T47D (cell line): ENCODE data around the gene BRINP1.

Source experiments
- DNase-seq, 2 experiments: peaks; one replicate each; pipeline versions ENCODE4 v3.0.0 to v3.0.0-alpha.2; 2011 to 2012; ENCODE audit warnings: low read depth in 1 of 2, low spot score in 1 of 2
- JUND ChIP-seq: IDR thresholded peaks from 2 replicates; pipeline ENCODE4 v1.6.1; 2012; ENCODE audit warnings: low read depth
- in situ Hi-C: cut with HindIII; loops from 2 replicates; pipeline ENCODE4 v1.10.0; 2016; ENCODE audit warnings: low sequenced_read_pairs, low pct_unique_long_range_greater_than_20kb

BRINP1 gene

DNA sequence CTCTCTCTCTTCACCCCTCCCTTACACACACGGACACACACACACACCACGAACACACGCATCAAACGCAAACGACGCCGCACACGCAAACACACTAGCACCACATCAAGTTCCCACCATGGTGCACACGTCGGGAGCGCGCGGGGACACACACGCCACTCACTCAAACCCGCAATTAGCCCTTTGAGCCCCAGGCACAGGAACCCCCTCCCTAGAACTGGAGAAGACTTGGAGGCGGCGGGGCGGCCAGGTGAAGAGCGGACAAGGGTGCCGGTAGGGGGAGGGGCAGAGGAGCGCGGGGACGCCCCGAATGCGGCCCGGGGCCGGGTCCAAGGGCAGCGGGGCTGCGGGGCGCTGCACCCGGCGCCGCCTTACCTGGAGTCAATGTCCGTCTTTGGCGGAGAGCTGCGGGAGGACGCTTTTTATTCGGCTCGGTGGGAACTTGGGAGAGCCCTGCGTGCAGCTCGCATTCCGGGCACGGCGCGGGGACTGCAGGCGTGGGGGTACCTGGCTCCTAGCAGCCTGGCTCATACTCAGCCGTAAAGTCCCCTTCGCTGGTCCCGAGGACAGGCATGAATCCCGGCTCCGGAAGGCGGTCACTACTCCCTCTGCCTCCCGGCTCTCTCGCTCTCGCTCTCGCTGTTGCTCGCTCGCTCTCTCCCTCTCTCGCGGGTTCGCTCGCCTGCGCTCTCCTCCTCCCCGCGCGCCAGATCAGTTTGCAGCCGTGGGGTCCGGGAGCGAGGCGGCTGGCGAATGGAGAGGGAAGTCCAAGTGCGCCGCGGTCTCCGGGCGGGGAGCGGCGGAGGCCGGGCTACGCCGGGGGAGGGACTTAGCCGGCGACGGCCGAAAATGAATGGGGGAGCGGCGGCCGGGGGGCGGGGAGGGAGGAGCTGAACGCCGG, at the start of gene BRINP1:
Gene BRINP1 (minus strand): TSS at position 755 of the 901 bp plus-strand sequence. CDS start 56,080 bp downstream, outside the sequence.
- TF ChIP-seq JUND = no peak
- DNase-seq = peak in 1 of 2 experiments; percentile 52
- in situ Hi-C loops = no loop called here

DNA sequence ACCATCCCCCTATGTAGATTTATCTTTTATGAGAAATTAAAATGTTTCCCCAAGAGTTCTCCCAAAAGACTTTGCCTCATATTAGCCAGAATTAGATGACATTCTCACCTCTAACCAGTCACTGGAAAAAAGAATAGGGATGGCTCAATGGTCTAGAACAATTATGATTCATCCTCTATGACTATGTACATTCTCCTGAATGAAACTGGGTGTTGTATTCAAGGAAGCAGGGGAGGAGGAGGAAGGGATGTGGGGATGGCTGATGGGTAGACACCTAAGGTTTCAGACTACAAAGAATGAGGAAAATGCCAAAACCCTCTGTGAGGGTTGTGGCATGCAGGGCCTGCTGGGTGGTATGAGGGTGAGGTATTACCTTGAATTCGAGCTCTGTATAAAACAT, 49.5 kb upstream of the BRINP1 start:
- in situ Hi-C loops = no loop called here
- no peak for DNase-seq

GRCh38 chr9:119416793-119417192, 47.6 kb upstream of the BRINP1 start:
- no peak for DNase-seq
- in situ Hi-C loops = no loop called here
- TF ChIP-seq JUND = no peak

More for the DNA sequence above, 49.5 kb upstream of the BRINP1 start:
- TF ChIP-seq JUND = no peak

GRCh38 chr9:119412399-119412798, 43.2 kb upstream of the BRINP1 start:
- peak; percentile 22 to 90 for DNase-seq
- in situ Hi-C loops = no loop called here
- no peak for TF ChIP-seq JUND

DNA sequence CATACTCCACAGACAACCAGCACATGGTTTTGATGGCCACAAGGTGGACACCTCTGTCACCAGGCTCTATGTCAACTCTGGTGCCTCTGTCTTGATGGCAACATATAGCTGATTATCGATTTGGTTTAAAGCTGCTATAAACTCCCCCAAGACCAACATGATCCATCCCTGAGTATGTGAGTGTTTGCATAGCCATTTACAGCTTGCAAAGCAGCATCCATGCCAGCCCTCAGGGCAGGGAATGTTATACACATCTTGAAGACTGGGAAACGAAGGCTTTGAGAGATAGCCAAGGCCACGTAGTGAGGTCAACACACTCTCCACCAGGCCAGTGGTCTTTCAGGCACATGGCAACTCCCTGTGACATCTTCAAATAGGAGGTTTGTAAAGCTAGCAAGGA, 40.3 kb upstream of the BRINP1 start:
- TF ChIP-seq JUND = no peak

GRCh38 chr9:119400606-119401005, 31.4 kb upstream of the BRINP1 start:
- DNase-seq = no peak
- no peak for TF ChIP-seq JUND
- in situ Hi-C loops = no loop called here

More for the DNA sequence above, 40.3 kb upstream of the BRINP1 start:
- DNase-seq = peak in 1 of 2 experiments; percentile 28
- in situ Hi-C loops = no loop called here

DNA sequence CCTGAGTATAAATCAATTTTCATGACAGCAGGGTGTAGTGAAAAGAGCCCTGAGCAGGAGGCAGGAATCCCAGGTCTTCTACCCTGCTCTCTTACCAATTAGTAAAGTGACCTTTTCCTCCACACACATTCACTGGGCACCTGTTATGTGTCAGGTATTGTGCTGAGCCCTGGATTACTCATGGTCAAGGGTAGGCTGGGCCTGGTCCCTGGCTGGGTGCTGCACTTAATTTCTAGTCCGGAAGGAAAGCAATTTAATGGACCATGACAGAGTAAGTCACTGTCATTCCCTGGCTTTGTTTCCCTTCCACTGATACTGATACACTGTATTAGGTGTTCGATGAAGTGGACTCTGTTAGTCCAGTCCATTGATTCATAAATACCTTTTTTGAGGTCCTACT, 29.1 kb upstream of the BRINP1 start:
- in situ Hi-C loops = no loop called here
- no peak for DNase-seq
- TF ChIP-seq JUND = no peak

DNA sequence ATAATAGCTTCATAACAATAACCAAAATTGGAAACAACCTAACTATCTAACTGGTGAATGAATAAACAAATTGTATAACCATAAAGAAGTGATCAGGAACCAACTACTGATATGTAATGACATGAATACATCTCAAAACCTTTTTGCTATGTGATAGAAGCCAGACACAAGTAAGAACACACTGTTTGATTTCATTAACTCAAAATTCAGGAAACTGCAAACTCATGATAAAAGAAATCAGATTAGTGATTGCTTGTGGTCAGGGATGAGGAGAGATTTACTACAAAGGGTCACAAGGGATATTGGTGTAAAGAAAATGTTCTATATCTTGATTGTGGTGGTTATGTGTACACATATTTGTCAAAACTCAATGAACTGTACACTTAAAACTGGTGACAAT, 22.6 kb upstream of the BRINP1 start:
- in situ Hi-C loops = no loop called here
- DNase-seq = no peak

DNA sequence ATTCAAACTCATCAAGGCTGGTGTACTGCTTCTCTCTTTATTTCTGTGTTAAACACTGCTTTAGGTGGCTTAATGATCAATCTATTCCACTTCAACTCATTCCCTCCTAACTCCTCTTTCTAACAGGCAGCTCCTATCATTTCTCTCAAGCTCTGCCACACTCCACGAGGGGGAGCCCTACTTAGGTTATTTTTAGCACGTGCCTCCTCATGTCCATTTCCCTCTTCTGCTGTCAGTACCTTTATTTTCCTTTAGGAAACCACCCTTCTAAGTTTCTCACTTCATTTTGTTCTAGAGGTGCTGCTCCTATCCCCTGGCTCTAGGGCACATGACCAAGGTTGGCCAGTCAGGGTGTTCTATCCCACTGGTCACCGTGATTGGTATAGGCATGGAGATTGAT, 6.7 kb upstream of the BRINP1 start:
- peak in 1 of 2 experiments; percentile 71 for DNase-seq
- in situ Hi-C loops = no loop called here
- TF ChIP-seq JUND = no peak

More for the DNA sequence above, 22.6 kb upstream of the BRINP1 start:
- TF ChIP-seq JUND = no peak

- DNase-seq = no peak
- no peak for TF ChIP-seq JUND
- in situ Hi-C loops = no loop called here
Observed at GRCh38 chr9:119372951-119373350, 3.7 kb upstream of the BRINP1 start.

DNA sequence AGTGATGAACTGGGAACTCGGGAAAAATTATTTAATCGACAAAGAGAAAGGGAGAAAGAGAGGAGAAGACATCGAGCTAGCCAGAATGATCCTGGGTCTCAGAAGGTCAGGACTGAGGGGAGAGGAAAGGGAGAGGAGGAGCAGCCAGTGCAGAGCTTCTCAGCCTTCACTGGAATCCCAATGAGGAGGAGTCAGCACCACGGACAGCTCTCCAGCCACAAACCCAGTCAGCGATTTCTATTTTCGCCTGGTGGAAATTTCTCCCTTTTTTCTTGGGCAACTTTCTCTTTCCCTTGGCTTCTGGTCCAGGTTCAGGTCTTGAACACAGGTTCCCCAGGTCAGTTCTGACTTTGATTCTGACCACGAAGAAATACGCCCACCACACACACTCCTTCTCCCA, 1.6 kb upstream of the BRINP1 start:
- TF ChIP-seq JUND = no peak
- peak; percentile 70 to 81 for DNase-seq
- in situ Hi-C loops = no loop called here

DNA sequence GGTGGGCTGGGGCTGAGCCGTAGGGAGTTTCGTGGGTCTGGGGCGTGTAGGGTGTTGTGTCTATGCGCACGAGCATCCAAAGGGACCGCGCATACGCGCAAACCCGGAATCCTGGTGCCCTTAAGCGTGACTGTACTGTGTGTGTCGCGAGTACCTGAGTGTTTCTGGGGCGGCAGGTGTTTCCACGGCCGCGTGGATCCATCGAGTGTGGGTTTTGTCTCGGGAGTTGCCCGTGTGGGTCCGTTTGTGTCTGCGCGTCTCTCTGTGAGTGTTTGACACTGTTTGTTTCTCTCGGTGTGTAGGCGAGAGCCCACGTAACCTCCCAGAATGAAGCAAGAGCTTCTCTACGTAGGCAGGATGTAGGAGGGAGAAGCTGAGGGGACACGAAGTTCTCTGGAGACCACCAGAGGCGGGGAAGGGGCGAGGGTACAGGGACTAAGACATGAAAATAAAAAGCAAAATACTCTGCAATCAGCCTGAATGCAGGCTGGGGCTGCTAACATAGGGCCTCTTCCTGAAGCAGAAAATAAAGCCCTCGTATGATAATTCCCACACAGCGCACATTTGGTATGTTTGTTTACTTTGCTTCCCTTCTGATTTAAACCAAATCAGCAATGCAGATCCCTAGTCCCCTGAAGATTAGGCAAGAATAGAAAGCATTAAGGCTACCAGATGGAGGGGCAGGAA, 588 bp upstream of the BRINP1 start:
- DNase-seq = no peak
- TF ChIP-seq JUND = no peak
- in situ Hi-C loops = no loop called here

DNA sequence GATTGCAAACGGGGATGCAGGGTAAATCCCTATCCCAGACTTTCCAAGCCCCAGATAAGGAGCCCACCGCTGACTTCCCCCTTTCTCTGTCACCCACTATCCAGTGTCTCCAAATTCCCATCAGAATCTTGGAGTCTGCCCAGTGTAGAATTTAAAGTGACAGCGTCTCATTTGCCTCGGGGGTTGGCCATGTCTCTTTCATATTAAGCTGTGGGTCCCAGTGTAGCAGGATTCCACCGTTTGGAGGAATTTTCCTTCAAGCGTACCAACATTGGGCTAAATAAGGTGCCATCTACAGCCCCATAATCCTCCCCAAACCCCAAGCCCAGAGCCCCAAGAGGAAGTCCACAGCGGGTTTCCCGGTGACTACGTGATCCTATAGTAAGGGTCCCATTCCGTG, 1.1 kb downstream of the BRINP1 start:
- no peak for TF ChIP-seq JUND
- in situ Hi-C loops = no loop called here
- no peak for DNase-seq
